Effector memory CD8-positive, alpha-beta T cell (primary cell): ENCODE measurements around the gene ZDHHC1.

Source experiments
- ATAC-seq: fragments of 150-1000 bp; cut with Tn5 transposase; replicated peaks from 2 replicates; pipeline ENCODE4 v1.10.0; 2021; ENCODE audit warnings: mild to moderate bottlenecking, moderate library complexity
- DNase-seq, 3 experiments: peaks; one replicate each; pipeline ENCODE4 v3.0.0; 2021
- H3K27ac Mint-ChIP-seq, 2 donors: one replicate each; pipeline ENCODE4 v1.8.0; 2022; ENCODE audit warnings: mild to moderate bottlenecking in 2 of 2, mixed read lengths in 2 of 2, moderate library complexity in 2 of 2
- H3K27me3 Mint-ChIP-seq, 2 donors: one replicate each; pipeline ENCODE4 v1.8.0; 2022; ENCODE audit warnings: mixed read lengths in 2 of 2
- H3K36me3 Mint-ChIP-seq: one replicate; pipeline ENCODE4 v1.8.0; 2022; ENCODE audit warnings: mild to moderate bottlenecking, moderate library complexity, mixed read lengths; ENCODE audit not compliant: insufficient read depth
- H3K4me1 Mint-ChIP-seq, 2 donors: one replicate each; pipeline ENCODE4 v1.8.0; 2022; ENCODE audit warnings: low read depth in 2 of 2, mixed read lengths in 2 of 2
- H3K4me3 Mint-ChIP-seq, 2 donors: one replicate each; pipeline ENCODE4 v1.8.0; 2022; ENCODE audit warnings: mild to moderate bottlenecking in 2 of 2, mixed read lengths in 2 of 2, moderate library complexity in 2 of 2
- H3K9me3 Mint-ChIP-seq, 2 donors: one replicate each; pipeline ENCODE4 v1.8.0; 2022; ENCODE audit warnings: mixed read lengths in 2 of 2
- total RNA-seq, 9 experiments: gene quantifications; one replicate each; lab custom pipeline; 2026; lab: John Stamatoyannopoulos, UW

Gene ZDHHC1
- 0 to 1.6 (median 0.88) reads per million in 9 experiments for total RNA-seq

- Mint-ChIP-seq H3K4me3 (peak within 1 kb of the TSS; percentile 75 to 82), H3K27ac (peak within 1 kb of the TSS in 1 of 2 donors; percentile 49), H3K27me3 (peaks cover 13 to 36% of the 10 kb centered on the region in 2 donors), H3K9me3 (no peaks in the 10 kb centered on the region), H3K36me3 (peaks cover 3% of the 10 kb centered on the region), H3K4me1 (peaks cover 10 to 11% of the 10 kb centered on the region in 2 donors)
- ATAC-seq (peak; percentile 92), DNase-seq (peak; percentile 39 to 54 (median 54))
Observed at GRCh38 chr16:67415872-67416793, at the start of gene ZDHHC1. Gene ZDHHC1, minus strand, starts transcription at chr16:67416477. Its CDS starts 8,702 bp downstream, at chr16:67407775.

GRCh38 chr16:67464565-67464964 lies 48.3 kb upstream of the ZDHHC1 start:
- peaks cover 16% of the 10 kb centered on the region for H3K36me3 Mint-ChIP-seq
- H3K4me1 Mint-ChIP-seq, result peaks cover 36 to 46% of the 10 kb centered on the region in 2 donors
- no peaks in the 10 kb centered on the region for H3K9me3 Mint-ChIP-seq
- no peaks in the 10 kb centered on the region for H3K27me3 Mint-ChIP-seq
- H3K4me3 Mint-ChIP-seq, result no peak overlapping the region
- H3K27ac Mint-ChIP-seq, result no peak overlapping the region
- ATAC-seq, result no peak
- DNase-seq, result no peak

GRCh38 chr16:67463691-67464090 lies 47.4 kb upstream of the ZDHHC1 start:
- peaks cover 40 to 49% of the 10 kb centered on the region in 2 donors for H3K4me1 Mint-ChIP-seq
- ATAC-seq (no peak), DNase-seq (no peak)
- peak overlapping the region in 1 of 2 donors; percentile 73 for H3K27ac Mint-ChIP-seq
- no peaks in the 10 kb centered on the region for H3K9me3 Mint-ChIP-seq
- peaks cover 16% of the 10 kb centered on the region for H3K36me3 Mint-ChIP-seq
- H3K4me3 Mint-ChIP-seq, result no peak overlapping the region
- no peaks in the 10 kb centered on the region for H3K27me3 Mint-ChIP-seq

- Mint-ChIP-seq H3K4me3 (no peak overlapping the region), H3K36me3 (peaks cover 21% of the 10 kb centered on the region), H3K27me3 (no peaks in the 10 kb centered on the region), H3K9me3 (no peaks in the 10 kb centered on the region), H3K4me1 (peaks cover 35 to 48% of the 10 kb centered on the region in 2 donors), H3K27ac (peak overlapping the region; percentile 28 to 73)
- ATAC-seq (no peak), DNase-seq (no peak)
Observed at GRCh38 chr16:67463059-67463458, 46.8 kb upstream of the ZDHHC1 start.

GRCh38 chr16:67462279-67462655 lies 46.0 kb upstream of the ZDHHC1 start:
- DNase-seq (no peak), ATAC-seq (no peak)
- peaks cover 28 to 43% of the 10 kb centered on the region in 2 donors for H3K4me1 Mint-ChIP-seq

GRCh38 chr16:67461600-67462278 lies 45.5 kb upstream of the ZDHHC1 start:
- H3K36me3 Mint-ChIP-seq, result peaks cover 28% of the 10 kb centered on the region
- H3K27me3 Mint-ChIP-seq, result no peaks in the 10 kb centered on the region
- DNase-seq, result no peak
- no peak for ATAC-seq
- H3K4me3 Mint-ChIP-seq, result peak overlapping the region in 1 of 2 donors; percentile 6
- H3K27ac Mint-ChIP-seq, result no peak overlapping the region
- peaks cover 28 to 44% of the 10 kb centered on the region in 2 donors for H3K4me1 Mint-ChIP-seq
- H3K9me3 Mint-ChIP-seq, result no peaks in the 10 kb centered on the region

More at GRCh38 chr16:67462279-67462655, 46.0 kb upstream of the ZDHHC1 start:
- H3K27me3 Mint-ChIP-seq, result no peaks in the 10 kb centered on the region
- H3K4me3 Mint-ChIP-seq, result no peak overlapping the region
- H3K27ac Mint-ChIP-seq, result no peak overlapping the region
- H3K36me3 Mint-ChIP-seq, result peaks cover 25% of the 10 kb centered on the region
- H3K9me3 Mint-ChIP-seq, result no peaks in the 10 kb centered on the region

- no peak for ATAC-seq
- peaks cover 32 to 43% of the 10 kb centered on the region in 2 donors for H3K4me1 Mint-ChIP-seq
- H3K36me3 Mint-ChIP-seq, result peaks cover 31% of the 10 kb centered on the region
- no peak overlapping the region for H3K4me3 Mint-ChIP-seq
- DNase-seq, result no peak
- H3K27me3 Mint-ChIP-seq, result no peaks in the 10 kb centered on the region
- no peaks in the 10 kb centered on the region for H3K9me3 Mint-ChIP-seq
- H3K27ac Mint-ChIP-seq, result peak overlapping the region; percentile 41 to 58
Observed at GRCh38 chr16:67460961-67461360, 44.7 kb upstream of the ZDHHC1 start.

GRCh38 chr16:67460168-67460567 lies 43.9 kb upstream of the ZDHHC1 start:
- H3K27me3 Mint-ChIP-seq, result no peaks in the 10 kb centered on the region
- no peak for DNase-seq
- ATAC-seq, result no peak
- H3K4me3 Mint-ChIP-seq, result no peak overlapping the region
- H3K36me3 Mint-ChIP-seq, result peaks cover 33% of the 10 kb centered on the region
- H3K4me1 Mint-ChIP-seq, result peaks cover 29 to 39% of the 10 kb centered on the region in 2 donors
- peak overlapping the region; percentile 41 to 58 for H3K27ac Mint-ChIP-seq
- H3K9me3 Mint-ChIP-seq, result no peaks in the 10 kb centered on the region

GRCh38 chr16:67459861-67460150 lies 43.5 kb upstream of the ZDHHC1 start:
- Mint-ChIP-seq H3K4me3 (no peak overlapping the region), H3K27ac (no peak overlapping the region), H3K4me1 (peaks cover 29 to 42% of the 10 kb centered on the region in 2 donors), H3K27me3 (no peaks in the 10 kb centered on the region), H3K9me3 (no peaks in the 10 kb centered on the region), H3K36me3 (peaks cover 33% of the 10 kb centered on the region)
- ATAC-seq (no peak), DNase-seq (no peak)

GRCh38 chr16:67459066-67459860 lies 43.0 kb upstream of the ZDHHC1 start:
- Mint-ChIP-seq H3K27ac (peak overlapping the region; percentile 39 to 92), H3K36me3 (peaks cover 36% of the 10 kb centered on the region)

GRCh38 chr16:67458121-67458641 lies 41.9 kb upstream of the ZDHHC1 start:
- no peak for ATAC-seq
- H3K4me3 Mint-ChIP-seq, result no peak overlapping the region
- no peak for DNase-seq
- H3K27ac Mint-ChIP-seq, result peak overlapping the region; percentile 39 to 92
- no peaks in the 10 kb centered on the region for H3K27me3 Mint-ChIP-seq
- peaks cover 39% of the 10 kb centered on the region for H3K36me3 Mint-ChIP-seq
- peaks cover 32 to 48% of the 10 kb centered on the region in 2 donors for H3K4me1 Mint-ChIP-seq
- H3K9me3 Mint-ChIP-seq, result no peaks in the 10 kb centered on the region

More at GRCh38 chr16:67459066-67459860, 43.0 kb upstream of the ZDHHC1 start:
- Mint-ChIP-seq H3K4me1 (peaks cover 30 to 45% of the 10 kb centered on the region in 2 donors), H3K9me3 (no peaks in the 10 kb centered on the region), H3K27me3 (no peaks in the 10 kb centered on the region), H3K4me3 (no peak overlapping the region)
- ATAC-seq (no peak), DNase-seq (no peak)

- DNase-seq (no peak), ATAC-seq (no peak)
- Mint-ChIP-seq H3K36me3 (peaks cover 40% of the 10 kb centered on the region), H3K4me1 (peaks cover 31 to 49% of the 10 kb centered on the region in 2 donors), H3K27me3 (no peaks in the 10 kb centered on the region), H3K9me3 (no peaks in the 10 kb centered on the region), H3K27ac (peak overlapping the region; percentile 50 to 92), H3K4me3 (no peak overlapping the region)
Observed at GRCh38 chr16:67457611-67458010, 41.3 kb upstream of the ZDHHC1 start.
